ENCODE data around the gene SFXN3.

SFXN3 gene

DNA sequence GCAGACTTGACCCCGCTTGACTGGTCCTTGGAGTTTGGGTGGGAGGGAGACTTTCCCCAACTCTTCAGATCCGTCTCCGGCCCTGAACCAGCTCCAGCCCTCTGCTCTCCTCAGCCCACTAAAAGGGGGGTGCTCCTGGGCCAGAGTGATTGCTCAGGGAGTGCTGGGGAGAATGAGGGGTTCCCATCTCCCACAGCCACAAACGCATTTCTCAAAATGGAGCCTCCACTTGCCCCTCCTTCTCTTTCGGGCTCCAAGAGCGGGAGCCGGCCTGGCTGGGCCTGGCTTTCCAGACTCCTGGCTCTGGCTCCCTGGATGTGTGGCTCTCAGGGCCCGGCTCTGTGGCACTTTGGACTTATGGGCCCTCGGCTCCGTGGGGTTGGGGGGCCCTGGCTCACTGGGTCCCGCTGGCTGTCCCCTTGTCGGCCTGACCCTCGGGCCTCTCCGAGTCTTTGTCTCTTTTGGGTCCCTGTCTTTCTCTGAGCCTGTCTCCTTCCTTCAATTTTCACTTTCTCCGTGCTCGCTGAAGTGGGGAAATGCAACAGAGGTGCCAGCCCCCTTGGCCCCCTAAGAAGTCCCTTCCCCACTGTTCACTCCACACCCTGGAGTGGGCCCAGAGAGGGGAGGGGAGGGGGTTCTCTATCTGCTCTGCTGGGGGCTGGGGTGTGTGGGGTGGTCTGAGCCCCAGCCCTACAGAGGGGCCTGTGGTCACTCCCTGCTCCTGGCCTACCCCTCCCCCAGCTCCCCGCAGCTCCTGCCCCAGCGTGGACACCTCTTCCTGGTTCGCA is 30.7 kb upstream of the SFXN3 start:
- no peak for DNase-seq

DNA sequence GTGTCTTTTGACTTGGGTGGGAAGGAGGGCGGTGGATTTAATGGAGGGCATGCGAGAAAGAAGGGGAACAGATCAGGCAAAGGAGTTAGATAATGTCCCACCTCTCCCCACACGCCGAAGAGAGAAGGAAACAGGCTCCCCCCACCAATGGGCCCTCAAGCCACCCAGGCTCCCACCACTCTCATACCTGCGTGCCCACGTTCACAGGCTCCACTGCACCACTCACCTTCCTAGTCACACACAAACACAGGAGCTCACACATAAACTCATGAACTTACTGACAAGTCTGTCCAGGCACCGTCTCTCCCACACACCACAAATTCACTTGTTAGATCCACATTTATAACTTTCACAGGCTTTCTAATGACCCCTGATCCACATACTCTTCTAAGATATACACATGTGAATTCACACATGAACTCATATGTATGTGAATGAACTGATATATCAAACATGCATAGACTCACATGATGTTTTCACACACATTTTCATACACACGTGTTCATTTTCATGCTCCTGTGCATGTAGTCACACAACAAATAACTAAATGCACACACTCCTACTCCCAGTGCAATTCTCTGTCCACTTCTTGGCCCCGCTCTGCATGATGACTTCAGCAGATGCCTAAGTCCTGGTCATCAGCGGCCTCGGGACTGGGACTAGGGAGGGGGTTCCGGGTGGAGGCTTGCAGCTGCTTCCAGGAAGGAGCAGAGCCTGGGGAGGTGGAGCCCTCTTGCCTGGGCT is 29.9 kb upstream of the SFXN3 start:
- DNase-seq, result no peak

DNA sequence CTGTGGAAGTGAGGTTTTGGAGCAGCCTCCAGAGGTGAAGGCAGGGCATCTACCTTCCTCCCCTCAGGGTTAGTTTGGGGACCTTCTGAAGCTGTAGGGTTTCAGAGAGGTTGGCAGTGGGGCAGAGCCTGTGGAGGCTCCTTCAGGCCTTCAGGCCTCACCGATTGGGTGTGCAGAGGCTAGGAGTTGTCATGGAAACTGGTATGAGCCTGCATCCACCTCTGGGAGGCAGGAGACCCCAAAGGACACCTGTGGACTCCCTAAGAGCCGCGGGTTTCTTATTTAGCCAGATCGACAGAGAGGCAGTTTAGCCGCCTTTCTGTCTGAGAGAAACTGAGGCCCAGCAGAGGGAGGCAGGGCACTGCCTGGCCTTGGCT is 29.4 kb upstream of the SFXN3 start:
- no peak for DNase-seq

DNA sequence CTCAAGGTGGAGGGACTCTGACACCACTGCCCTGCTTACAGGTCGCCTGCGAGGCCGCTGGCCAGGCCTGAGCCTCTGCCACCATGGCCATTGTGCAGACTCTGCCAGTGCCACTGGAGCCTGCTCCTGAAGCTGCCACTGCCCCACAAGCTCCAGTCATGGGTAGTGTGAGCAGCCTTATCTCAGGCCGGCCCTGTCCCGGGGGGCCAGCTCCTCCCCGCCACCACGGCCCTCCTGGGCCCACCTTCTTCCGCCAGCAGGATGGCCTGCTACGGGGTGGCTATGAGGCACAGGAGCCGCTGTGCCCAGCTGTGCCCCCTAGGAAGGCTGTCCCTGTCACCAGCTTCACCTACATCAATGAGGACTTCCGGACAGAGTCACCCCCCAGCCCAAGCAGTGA is 28.6 kb upstream of the SFXN3 start:
- DNase-seq, result no peak

DNA sequence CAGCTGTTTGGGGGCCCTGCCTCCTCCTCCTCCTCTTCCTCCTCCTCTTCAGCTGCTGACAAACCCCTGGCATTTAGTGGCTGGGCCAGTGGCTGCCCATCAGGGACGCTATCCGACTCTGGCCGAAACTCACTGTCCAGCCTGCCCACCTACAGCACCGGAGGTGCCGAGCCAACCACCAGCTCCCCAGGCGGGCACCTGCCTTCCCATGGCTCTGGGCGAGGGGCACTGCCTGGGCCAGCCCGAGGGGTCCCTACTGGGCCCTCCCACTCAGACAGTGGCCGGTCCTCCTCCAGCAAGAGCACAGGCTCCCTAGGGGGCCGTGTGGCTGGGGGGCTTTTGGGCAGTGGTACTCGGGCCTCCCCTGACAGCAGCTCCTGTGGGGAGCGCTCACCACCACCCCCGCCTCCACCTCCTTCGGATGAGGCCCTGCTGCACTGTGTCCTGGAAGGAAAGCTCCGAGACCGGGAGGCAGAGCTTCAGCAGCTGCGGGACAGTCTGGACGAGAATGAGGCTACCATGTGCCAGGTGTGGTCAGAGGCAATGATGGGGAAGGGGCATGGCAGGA is 27.3 kb upstream of the SFXN3 start:
- no peak for DNase-seq

DNA sequence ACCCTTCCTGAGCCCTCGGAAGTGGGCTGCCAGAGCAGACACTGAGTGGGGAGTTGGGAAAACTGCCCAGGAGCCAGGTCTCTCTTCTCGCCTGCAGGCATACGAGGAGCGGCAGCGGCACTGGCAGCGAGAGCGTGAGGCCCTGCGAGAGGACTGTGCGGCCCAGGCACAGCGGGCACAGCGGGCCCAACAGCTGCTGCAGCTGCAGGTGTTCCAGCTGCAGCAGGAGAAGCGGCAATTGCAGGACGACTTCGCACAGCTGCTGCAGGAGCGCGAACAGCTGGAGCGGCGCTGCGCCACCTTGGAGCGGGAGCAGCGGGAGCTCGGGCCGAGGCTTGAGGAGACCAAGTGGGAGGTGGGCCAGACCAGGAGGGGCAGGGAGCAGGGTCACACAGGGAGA is 25.7 kb upstream of the SFXN3 start:
- DNase-seq, result no peak

DNA sequence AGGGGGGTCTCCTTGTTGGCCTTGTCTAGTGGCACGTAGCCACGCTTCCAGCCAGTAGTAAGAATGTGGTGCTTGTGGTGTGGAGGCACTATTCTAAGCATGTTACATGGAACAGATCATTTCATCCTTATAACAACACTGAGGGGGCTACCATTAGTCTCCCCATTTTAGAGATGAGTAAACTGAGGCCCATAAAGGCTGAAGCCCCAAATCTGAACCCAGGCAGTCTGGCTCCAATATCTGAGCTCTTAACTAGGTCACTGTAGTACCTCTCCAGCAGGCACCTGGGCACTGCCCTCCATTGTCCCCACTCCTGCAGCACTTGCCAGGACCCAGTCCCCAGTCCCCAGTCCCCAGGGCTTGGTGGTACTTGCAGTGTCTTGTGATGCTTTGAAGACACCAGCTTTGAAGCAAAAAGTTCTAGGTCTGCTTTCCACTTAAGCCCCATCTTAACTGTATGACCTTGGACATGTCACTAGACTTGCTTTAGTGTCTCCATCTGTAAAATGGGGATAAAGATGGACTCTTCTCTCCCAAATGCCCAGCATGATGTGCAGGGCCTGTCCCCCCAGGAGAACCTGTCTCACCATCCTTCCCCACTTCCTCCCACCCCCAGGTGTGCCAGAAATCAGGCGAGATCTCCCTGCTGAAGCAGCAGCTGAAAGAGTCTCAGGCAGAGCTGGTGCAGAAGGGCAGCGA is 25.0 kb upstream of the SFXN3 start:
- DNase-seq, result no peak

DNA sequence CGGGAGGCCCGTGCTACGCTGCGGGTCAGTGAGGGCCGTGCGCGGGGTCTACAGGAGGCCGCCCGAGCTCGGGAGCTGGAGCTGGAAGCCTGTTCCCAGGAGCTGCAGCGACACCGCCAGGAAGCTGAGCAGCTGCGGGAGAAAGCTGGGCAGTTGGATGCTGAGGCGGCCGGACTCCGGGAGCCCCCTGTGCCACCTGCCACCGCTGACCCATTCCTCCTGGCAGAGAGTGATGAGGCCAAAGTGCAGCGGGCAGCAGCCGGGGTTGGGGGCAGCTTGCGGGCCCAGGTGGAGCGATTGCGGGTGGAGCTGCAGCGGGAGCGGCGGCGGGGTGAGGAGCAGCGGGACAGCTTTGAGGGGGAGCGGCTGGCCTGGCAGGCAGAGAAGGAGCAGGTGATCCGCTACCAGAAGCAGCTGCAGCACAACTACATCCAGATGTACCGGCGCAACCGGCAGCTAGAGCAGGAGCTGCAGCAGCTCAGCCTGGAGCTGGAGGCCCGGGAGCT is 24.4 kb upstream of the SFXN3 start:
- DNase-seq, result no peak

DNA sequence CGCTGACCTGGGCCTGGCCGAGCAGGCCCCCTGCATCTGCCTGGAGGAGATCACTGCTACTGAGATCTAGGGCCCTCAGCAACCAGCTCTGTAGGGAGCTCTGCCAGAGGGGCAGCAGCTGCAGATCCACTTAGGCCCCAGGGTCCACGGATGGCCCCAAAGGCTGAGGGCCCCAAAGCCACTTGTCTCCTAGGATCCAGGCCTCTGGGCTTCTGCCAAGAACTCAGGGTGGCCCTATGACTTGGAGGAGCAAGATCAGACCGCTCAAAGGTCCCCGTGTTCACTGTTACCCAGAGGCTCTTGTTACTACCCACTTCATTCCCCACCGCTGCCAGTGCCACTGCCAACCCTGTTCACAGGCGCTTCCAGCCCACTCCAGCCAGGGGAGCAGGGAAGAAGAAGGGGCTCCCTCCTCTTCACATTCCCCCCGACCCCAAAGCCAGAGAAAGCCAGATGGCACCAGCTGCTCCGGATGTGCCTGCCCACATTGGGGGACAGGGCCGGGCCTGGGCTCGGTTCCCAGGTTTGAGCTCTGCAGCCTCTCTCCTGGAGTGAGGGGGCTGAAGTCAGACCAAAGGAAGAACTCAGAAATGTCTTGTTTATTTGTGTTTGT is 23.8 kb upstream of the SFXN3 start:
- no peak for DNase-seq

DNA sequence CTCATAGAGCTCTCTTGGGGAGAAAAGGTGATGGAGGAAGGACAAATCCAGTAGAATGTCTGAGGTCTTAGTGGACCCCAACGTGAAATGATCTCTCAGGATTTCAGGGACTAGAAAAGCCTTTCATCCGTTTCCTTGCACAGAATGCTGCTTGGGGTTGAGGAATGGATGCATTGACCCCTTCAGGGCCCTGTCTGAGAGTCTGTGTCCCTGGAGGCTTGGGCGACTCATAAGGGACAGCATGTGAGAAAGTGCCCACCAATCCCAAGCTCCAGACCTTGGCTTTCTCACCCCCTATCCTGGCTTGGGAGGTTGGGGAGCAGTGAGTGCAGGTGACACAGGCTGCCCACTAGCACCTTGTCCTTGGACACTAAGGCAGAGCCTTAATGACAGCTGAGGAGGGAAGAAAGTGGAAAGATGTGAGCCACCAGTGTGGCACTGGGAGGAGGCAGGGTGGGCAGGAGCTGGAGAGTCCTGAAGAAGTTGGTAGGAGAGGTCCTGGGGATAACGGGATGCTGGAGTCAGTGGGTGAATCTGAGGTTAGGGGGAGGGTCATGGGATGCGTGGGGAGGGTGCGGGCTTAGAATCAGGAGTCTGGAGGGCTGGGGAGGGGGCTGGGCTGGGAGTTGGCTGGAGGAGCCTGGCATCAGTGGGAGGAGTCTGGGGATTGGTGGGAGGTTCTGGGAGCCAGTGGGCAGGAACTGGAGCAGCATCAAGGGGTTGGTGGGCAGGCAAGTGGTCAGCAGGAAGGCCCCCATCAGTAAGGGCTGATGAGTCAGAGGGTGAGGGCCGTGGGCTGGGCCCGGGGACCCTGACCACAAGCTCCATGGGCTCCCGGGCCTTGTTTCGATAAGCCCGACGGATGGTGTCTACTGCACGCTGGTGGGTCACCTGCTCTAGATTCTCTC is 22.9 kb upstream of the SFXN3 start:
- DNase-seq, result no peak

DNA sequence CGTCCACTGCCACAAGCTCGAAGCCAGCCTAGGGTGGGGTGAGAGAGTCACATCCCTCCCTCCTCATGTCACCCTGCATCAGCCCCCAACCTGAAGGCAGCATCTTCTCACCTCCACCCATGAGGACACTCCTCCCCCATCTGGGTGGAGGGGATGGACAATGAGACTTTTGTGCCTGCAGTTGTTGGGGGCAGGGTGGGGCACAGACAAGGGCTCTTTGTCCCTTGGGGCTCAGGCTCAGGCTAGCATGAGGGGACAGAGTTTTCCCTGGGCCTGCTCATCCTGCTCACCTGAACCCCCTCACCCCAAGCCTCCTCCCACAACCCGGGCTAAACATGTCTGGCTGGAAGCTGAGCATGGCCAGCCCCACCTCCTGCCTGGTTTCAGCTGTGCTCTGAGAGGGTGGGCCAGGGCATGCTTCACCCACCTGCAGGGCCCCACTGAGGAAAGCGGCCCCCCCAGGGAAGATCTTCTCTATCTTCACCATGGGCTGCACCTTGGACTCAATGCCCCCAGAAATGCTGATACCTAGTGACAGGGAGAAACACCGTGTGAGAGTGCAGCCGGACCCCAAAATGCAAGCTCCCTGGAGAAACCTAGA is 22.1 kb upstream of the SFXN3 start:
- no peak for DNase-seq

DNA sequence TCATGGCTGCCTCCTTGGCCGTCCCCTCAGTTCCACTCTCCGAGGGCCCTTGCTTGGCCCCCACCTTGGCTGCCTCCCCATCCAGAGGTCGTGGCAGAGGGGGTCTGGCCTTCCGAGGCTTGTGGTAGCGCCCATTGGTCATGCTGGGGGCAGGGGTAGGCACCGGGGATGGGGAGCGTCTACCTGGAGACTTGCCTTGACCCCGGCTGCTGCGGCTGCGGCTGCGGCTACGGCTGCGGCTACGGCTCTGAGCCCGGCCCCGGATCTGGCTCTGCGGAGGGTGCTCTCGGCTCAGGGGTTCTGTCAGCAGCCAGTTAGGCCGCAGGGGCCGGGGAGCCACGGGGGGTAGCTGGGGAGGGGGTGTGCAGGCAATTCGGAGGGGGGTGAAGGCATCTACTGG is 20.7 kb upstream of the SFXN3 start:
- no peak for DNase-seq

DNA sequence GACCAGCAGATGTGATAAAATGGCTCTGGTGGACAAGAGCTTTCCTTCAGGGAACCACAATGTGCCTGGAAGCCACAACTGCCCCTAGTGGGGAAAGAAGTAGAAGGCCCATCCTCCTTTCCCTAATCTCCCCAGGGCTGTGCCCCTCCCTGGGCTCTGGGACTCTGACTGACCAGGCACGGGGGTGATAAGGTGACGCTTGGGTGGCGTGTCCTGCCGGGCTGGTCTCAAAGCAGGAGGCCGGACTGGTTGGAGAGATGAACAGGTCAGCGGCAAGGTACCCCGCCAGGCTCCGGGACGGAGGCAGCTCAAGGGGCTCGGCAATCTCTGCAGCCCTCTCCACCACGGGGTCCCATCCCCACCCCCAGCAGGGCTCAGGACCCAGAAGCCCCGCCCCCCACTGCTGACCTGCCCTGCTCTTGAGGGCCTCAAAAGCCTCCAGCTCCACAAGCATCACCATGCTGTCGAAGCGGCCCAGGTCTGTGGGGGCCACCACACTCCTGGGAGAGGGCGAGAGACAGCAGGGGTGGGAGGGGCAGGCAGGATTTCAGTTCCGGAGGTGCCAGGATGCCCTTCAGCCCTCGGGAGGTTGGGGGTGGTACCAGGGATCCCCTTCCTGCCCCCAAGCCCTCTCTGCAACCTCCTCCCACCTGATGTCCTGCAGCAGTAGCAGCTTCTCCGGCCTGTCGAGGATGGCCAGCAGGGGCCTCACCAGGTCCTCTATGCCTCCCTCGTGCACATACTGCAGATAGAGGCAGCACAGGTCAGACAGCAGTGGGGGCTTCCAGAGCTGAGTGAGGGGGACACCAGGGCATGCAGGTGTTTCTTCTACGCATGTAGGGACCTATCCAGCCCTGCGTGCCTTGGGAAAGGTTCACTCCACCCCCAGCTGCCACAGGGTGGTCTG is 19.3 kb upstream of the SFXN3 start:
- no peak for DNase-seq

DNA sequence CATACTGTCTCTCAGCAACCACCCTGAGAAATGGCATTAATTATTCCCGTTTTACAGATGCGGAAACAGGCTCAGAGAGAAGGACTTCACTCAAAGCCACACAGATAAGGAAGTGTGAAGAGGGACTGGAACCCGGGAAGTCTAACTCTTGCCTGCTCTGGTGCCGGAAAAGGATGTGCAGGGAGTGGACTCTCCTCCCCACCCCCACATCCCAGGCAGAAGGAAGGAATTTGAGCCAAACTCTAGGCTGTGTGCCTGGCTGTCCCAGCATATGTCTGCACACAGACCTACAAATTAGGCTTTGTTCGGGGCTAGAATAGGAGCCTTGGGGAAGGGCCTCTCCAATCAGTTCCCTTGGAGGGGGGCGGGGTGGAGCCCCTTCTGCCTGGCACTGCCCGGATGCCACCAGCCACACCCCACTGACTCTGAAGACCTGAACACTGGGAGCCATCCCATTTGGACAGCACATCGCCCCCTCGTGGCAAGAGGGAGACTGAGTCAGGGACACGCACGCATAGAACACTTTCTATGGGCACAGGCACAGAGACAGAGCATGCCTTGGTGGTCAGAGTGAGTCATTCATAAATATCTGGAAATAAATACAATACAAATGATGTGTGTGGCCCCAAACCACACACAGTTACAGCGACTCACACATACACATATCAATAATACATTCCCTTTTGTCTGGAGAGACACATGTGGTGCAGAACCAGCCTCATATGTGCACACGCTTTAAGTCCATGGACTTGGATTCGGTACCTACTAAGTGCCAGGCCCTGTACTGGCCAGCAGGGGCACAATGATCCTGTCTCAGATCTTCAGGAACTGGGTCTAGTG is 18.3 kb upstream of the SFXN3 start:
- peak; percentile 92 for DNase-seq

DNA sequence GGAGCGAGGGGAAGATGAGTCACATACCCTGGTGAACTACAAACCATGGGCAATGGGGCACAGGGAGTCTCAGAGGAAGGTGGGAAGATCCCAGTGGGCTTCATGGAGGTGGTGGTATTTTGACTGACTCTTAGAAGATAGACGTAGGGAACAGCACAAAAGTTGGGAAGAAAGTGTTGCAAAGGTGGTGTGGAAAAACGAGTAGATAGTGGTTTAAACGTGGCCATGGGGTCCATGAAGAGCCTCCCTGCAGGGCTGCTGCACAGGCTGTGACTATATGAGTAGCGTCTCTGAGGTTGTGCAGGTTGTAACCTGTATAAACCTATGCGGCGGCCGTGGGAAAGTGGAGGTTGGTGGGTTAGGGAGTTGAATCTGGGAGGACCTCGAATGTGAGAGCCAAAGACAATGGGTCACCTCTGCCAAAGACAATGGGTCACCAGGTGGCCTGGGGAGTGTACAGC is 17.6 kb upstream of the SFXN3 start:
- DNase-seq, result no peak

DNA sequence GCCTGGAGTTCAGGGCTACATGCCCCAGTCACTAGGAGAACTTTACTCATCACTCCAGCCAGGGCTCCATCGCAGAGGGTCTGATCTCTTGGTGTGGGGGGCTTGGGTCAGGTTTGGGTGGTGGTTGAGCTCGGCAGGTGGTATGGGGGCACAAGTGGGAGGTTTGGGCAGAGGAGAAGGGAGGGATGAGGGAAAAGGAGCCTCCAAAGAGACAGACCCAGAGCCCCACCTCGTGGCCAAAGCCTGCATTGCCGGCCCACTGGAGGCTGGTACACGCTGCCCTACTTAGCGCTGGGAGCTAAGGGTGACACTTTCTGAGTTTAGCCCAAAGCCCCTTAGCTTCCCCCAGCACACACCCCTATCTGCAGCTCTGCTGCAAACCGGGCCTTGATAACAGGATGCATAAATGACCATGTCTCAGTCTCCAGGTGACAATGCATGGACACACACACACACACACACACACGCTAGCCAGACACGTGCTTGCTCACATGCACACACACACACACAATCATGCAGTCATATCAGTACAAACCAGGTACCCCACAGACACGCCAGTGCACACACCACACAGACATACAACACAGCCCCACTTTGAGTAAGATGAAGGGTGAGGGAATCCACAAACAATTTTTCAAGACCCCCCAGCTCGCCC is 16.7 kb upstream of the SFXN3 start:
- peak; percentile 90 for DNase-seq

DNA sequence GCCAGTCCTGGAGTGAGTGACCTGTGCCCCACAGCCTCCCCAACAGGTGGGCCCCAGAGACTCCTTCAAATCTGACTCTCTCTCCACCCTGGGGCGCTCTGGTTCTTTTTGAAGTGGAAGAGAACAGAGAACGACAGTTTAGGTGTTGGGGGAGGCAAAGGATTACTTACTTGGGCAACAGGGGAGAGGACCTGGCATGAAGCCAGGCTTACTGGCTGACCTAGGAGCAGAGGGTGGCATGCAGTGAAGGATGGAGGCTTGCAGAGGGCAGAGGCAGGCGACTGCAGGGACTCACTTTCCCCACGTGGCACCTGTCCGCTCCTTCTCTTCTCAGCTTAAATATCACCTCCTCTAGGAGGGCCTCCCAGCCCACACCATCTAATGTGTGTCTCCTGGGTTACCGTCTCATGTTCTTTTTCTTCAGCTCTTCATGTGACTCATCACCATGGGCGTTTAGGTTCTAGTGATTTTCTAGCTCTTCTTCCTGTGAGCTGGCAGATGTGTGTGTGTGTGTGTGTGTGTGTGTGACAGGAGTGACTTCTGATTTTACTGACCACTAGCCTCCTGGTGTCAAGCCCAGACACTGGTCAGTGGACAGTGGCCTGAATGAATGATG is 16.0 kb upstream of the SFXN3 start:
- DNase-seq, result no peak

DNA sequence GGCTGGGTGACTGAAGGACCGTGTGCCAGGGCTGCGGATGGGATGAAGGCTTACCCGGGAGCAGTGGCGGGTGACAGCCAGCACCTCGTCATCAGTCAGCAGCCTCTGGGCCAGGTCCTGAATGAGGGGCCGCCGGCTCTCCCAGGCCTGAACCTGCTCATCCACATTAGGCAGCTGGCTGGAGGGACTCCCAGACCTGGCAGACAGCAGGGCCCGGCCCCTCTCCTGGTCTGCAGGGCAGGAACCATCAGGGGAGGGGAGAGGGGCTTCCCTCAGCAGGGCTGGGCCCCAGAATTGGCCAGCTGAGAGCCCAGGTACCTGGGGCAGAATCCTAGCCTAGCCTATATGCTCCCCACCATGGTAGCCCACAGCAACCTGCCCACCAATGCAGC is 15.5 kb upstream of the SFXN3 start:
- DNase-seq, result no peak

Data from activated effector memory CD4-positive, alpha-beta T cell treated with anti-CD3 and anti-CD28 coated beads, Interleukin-2, amount 50 U/mL, for 16 hours (primary cell).